Pancreas (tissue), 10 donors: Measurements from ENCODE around the gene ZBTB7C. TPM values are rescaled to one million over a fixed set of nuclear protein-coding genes. Genes with fewer than 3 reads are reported as not detected.

Experiments
- ATAC-seq, 4 donors: fragments of 200-7000 bp; cut with Tn5 transposase; one replicate each; pipeline versions ENCODE4 v1.8.0 to v1.9.1; 2020; ENCODE audit warnings: mild to moderate bottlenecking in 4 of 4, moderate library complexity in 4 of 4
- DNase-seq, 6 donors: peaks; one replicate each; pipeline ENCODE4 v3.0.0-alpha.2; 2020
- FAIRE-seq: peaks from 2 replicates; lab custom pipeline; 2012; peaks lifted over from hg19 to GRCh38; lab: Jason Lieb, UNC
- H3K27ac ChIP-seq, 4 donors: fragments of 200-600 bp; sonication (generic); 1 replicate in 3 of 4; 2 replicates in 1 of 4; pipeline versions ENCODE4 v1.5.0 to v1.8.0; 2020
- H3K27me3 ChIP-seq, 4 donors: fragments of 200-600 bp; one replicate each; pipeline ENCODE4 v1.8.0; 2021
- H3K36me3 ChIP-seq, 3 donors: fragments of 200-600 bp; sonication (generic) in 1 of 3; one replicate each; pipeline versions ENCODE4 v1.5.0 to v1.8.0; 2020 to 2021
- H3K4me1 ChIP-seq, 3 donors: fragments of 200-600 bp; one replicate each; pipeline ENCODE4 v1.8.0; 2021
- H3K4me3 ChIP-seq, 4 donors: fragments of 200-600 bp; sonication (generic) in 2 of 4; one replicate each; pipeline versions ENCODE4 v1.5.0 to v1.8.0; 2020 to 2021
- H3K9me3 ChIP-seq, 4 donors: fragments of 200-600 bp; one replicate each; pipeline ENCODE4 v1.8.0; 2021
- CTCF ChIP-seq, 4 donors: fragments of 200-600 bp; sonication (generic) in 3 of 4; IDR thresholded peaks; one replicate each; pipeline versions ENCODE4 v1.5.0 to v1.8.0; 2021; ENCODE audit warnings: antibody characterized with exemption in 4 of 4
- WGBS, 2 donors: extraction: QIAGEN DNeasy Blood & Tissue Kit; methylation state at CpG; one replicate each; pipeline ENCODE4 v1.1.7; 2013; 5-methylcytosine and 5-hydroxymethylcytosine counted together
- intact Hi-C, 3 donors: fragments of 100-400 bp; cut with DNase I; formaldehyde crosslinking; loops; one replicate each; pipeline versions ENCODE4 v1.11.1 to v1.14.2; 2022
- polyA plus RNA-seq, 2 donors: library from polyadenylated mRNA; stranded (reverse); fragments of 200-250 nt; gene quantifications; one replicate each; pipeline ENCODE4 v1.2.3, GENCODE V29; 2013
- total RNA-seq, 6 donors: library from RNA; stranded (reverse); fragmentation: NEBNext Ultra II Directional in 4 of 6; extraction: Animal tissue kit (Norgen Biotek cat#: 25700) in 4 of 6; gene quantifications; one replicate each; pipeline versions ENCODE4 v1.2.1 to v1.2.4, GENCODE V29; 2021 to 2023
- donor health status: healthy with polysubstance abuse.
- donor health status: DM: no; HTN: no; CAD: no; lungs with moderate emphysema.
- donor health status: DM: no; HTN: no; CAD: no.
- donor health status: control.
- donor health status: control.
- donor health status: Bipolar disorder and iron deficiency.
- donor health status: DM: yes; HTN: yes; CAD: no.
- donor health status: DM: no; HTN: no; CAD: no.
- donor health status: DM: no; HTN: no; CAD: no.
- donor health status: DM: yes; HTN: yes; CAD: no.

The ZBTB7C gene
- total and polyA plus RNA-seq, 8 donors: 0.35 to 1.7 (median 0.91) TPM

- ATAC-seq (no peak), DNase-seq (no peak), FAIRE-seq (no peak)
- Histone ChIP-seq H3K27ac (no peak overlapping the region), H3K27me3 (no peaks in the 10 kb centered on the region), H3K4me3 (no peak overlapping the region), H3K4me1 (peaks cover 4 to 7% (median 5%) of the 10 kb centered on the region in 3 donors), H3K36me3 (no peaks in the 10 kb centered on the region), H3K9me3 (no peaks in the 10 kb centered on the region)
- 93 to 98% methylated on average over 9 of the region's 9 CpGs for WGBS, 2 donors
- TF ChIP-seq CTCF (IDR thresholded peaks at IDR 0.05): no peak
- intact Hi-C loops: no loop called here
Measured at GRCh38 chr18:48131042-48131441, 278.1 kb downstream of the ZBTB7C start.

- ATAC-seq (no peak), FAIRE-seq (no peak), DNase-seq (no peak)
- no peaks in the 10 kb centered on the region for H3K4me1 ChIP-seq
- no peak overlapping the region for H3K4me3 ChIP-seq
- H3K36me3 ChIP-seq: no peaks in the 10 kb centered on the region
- H3K27me3 ChIP-seq: no peaks in the 10 kb centered on the region
- no peak overlapping the region for H3K27ac ChIP-seq
- H3K9me3 ChIP-seq: no peaks in the 10 kb centered on the region
- intact Hi-C loops: no loop called here
- TF ChIP-seq CTCF (IDR thresholded peaks at IDR 0.05): no peak
- 77 to 88% methylated on average over 7 of the region's 7 CpGs for WGBS, 2 donors
Measured at GRCh38 chr18:48129621-48130082, 279.5 kb downstream of the ZBTB7C start.

- H3K36me3 ChIP-seq: no peaks in the 10 kb centered on the region
- WGBS, 2 donors: 89 to 94% methylated on average over 12 of the region's 12 CpGs
- FAIRE-seq (no peak), ATAC-seq (no peak), DNase-seq (no peak)
- H3K4me1 ChIP-seq: no peaks in the 10 kb centered on the region
- no peaks in the 10 kb centered on the region for H3K27me3 ChIP-seq
- no peaks in the 10 kb centered on the region for H3K9me3 ChIP-seq
- H3K27ac ChIP-seq: no peak overlapping the region
- TF ChIP-seq CTCF (IDR thresholded peaks at IDR 0.05): no peak
- intact Hi-C loops: no loop called here
- no peak overlapping the region for H3K4me3 ChIP-seq
Measured at GRCh38 chr18:48127606-48128005, 281.6 kb downstream of the ZBTB7C start.

DNA sequence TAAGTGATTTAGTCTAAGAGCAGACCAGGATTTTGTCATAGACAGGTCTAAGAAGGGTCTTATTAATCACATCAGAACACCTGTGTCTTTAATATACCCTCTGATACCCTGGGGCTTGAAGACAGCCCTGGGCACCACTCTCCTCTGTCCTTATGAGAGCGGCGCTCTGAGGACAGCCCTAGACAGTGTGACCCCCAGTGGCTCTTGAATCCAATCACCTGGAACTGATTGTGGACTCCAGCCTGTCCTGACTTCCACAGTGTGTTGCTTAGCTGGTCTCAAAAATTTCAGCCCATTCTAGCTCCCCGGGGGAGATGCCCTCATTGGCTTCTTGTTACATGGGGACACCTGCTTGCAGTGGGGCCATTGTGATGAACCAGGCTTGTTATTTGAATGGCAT lies 282.9 kb downstream of the ZBTB7C start:
- no peaks in the 10 kb centered on the region for H3K9me3 ChIP-seq
- no peak for ATAC-seq
- no peak for DNase-seq
- H3K36me3 ChIP-seq: no peaks in the 10 kb centered on the region
- no peak for FAIRE-seq
- intact Hi-C loops: no loop called here
- WGBS, 2 donors: 60 to 76% methylated on average over 3 of the region's 3 CpGs
- no peaks in the 10 kb centered on the region for H3K4me1 ChIP-seq
- H3K27ac ChIP-seq: no peak overlapping the region
- no peak for TF ChIP-seq CTCF (IDR thresholded peaks at IDR 0.05)
- no peaks in the 10 kb centered on the region for H3K27me3 ChIP-seq
- H3K4me3 ChIP-seq: no peak overlapping the region

DNA sequence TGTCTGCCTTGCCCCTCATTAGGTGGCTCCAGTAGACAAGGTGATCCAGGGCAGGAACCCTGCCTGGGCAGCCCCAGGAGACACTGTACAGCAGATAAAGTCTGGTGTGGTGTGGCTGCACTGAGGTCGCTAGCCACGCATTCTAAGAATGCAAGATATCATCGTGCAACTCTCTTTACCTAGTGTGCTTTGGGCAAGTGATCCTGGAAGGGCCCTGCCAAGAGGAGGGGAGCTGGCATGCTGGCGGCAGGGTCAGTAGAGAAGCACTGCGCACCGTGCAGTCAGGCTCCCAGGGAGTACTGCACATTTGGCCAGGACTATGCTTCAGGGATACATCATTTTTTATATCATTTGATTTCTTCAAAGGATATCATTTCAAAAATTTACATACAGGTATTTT lies 283.5 kb downstream of the ZBTB7C start:
- H3K27ac ChIP-seq: no peak overlapping the region
- ATAC-seq (no peak), FAIRE-seq (no peak), DNase-seq (no peak)
- H3K4me3 ChIP-seq: no peak overlapping the region
- no peaks in the 10 kb centered on the region for H3K27me3 ChIP-seq
- no peaks in the 10 kb centered on the region for H3K4me1 ChIP-seq
- 80 to 82% methylated on average over 6 of the region's 6 CpGs for WGBS, 2 donors
- H3K36me3 ChIP-seq: no peaks in the 10 kb centered on the region
- intact Hi-C loops: no loop called here
- no peak for TF ChIP-seq CTCF (IDR thresholded peaks at IDR 0.05)
- no peaks in the 10 kb centered on the region for H3K9me3 ChIP-seq
